OCI-LY1 (cell line): ENCODE results near the gene FAT1.

Experiments
- CTCF ChIP-seq: fragments of 200-600 bp; sonication (generic), shearing (Covaris generic); IDR thresholded peaks from 2 replicates; pipeline ENCODE4 v1.5.1; 2017; ENCODE audit warnings: mild to moderate bottlenecking, antibody characterized with exemption, low read length, moderate library complexity, mixed read lengths
- EZH2 ChIP-seq: fragments of 200-600 bp; sonication (generic), shearing (Covaris generic); IDR thresholded peaks from 2 replicates; pipeline ENCODE4 v1.8.0; 2017; ENCODE audit warnings: borderline replicate concordance, mixed run types, mild to moderate bottlenecking, antibody characterized with exemption, low read length, moderate library complexity, mixed read lengths

- no peak for TF ChIP-seq CTCF
- no peak for TF ChIP-seq EZH2
These were observed 80.7 kb downstream of the FAT1 start for GRCh38 chr4:186642998-186643397.
